ENCODE results near the gene CLEC5A. TPM values are rescaled to one million over a fixed set of nuclear protein-coding genes. Genes with fewer than 3 reads are reported as not detected.

Gene CLEC5A
- total and polyA plus RNA-seq, 2 donors (not counting 1 experiment from before 2014, with no cell fraction given), result 0.03 to 0.47 TPM

GRCh38 chr7:141916099-141916498 is 30.7 kb downstream of the CLEC5A start, which contains the start of gene OR9A4:
OR9A4 (plus strand) TSS chr7:141916399; CDS start chr7:141918876, 2,477 bp downstream.
- ATAC-seq (ENCODE audit: low read depth) (no peak), DNase-seq (no peak)
- H3K79me2 ChIP-seq (ENCODE audit: control insufficient read depth, insufficient read depth, low read length), result no peaks in the 10 kb centered on the region
- no peak within 1 kb of the TSS for H3K4me2 ChIP-seq (replicated peaks; ENCODE audit: low read depth, low read length, poor library complexity, severe bottlenecking)
- H3K27ac Mint-ChIP-seq, result no peak within 1 kb of the TSS
- no peak within 1 kb of the TSS for H3K4me3 ChIP-seq (ENCODE audit: control extremely low read depth in 1 of 5, extremely low read depth in 1 of 5, insufficient read depth in 1 of 5, low read depth in 2 of 5, low read length in 4 of 5)
- H3K27me3 ChIP-seq (replicated peaks in 1 of 4; ENCODE audit: control extremely low read depth in 1 of 4, control insufficient read depth in 3 of 4, insufficient read depth in 4 of 4, low read length in 3 of 4), result no peaks in the 10 kb centered on the region
- ChIA-PET POLR2A (no interaction called here), CTCF (no interaction called here)
- peaks cover 2% of the 10 kb centered on the region for H3K9me3 Mint-ChIP-seq (ENCODE audit: insufficient read depth)
- no peaks in the 10 kb centered on the region for H3K4me1 Mint-ChIP-seq
- 96% methylated on average over 2 of the region's 3 CpGs for WGBS (ENCODE audit: insufficient coverage)
- H3K4me3 Mint-ChIP-seq, result no peak within 1 kb of the TSS
- H3K4me1 ChIP-seq (ENCODE audit: control insufficient read depth in 2 of 2, insufficient read depth in 2 of 2, low read length in 2 of 2), result no peaks in the 10 kb centered on the region
- no peaks in the 10 kb centered on the region for H3K27me3 Mint-ChIP-seq
- H3K9ac ChIP-seq (ENCODE audit: low read length), result no peak within 1 kb of the TSS
- intact Hi-C loops (cut with micrococcal nuclease), result no loop called here
- no peak for TF ChIP-seq EZH2 (IDR thresholded peaks at IDR 0.05; ENCODE audit: borderline replicate concordance, insufficient read depth, low read depth, low read length, poor library complexity, severe bottlenecking)
- no peak within 1 kb of the TSS for H2AFZ ChIP-seq (ENCODE audit: insufficient read depth, low read depth, low read length, poor library complexity, severe bottlenecking)
- H4K20me1 ChIP-seq (ENCODE audit: control insufficient read depth, insufficient read depth, low read length, poor library complexity, severe bottlenecking), result no peaks in the 10 kb centered on the region
- no peaks in the 10 kb centered on the region for H3K36me3 ChIP-seq (replicated peaks in 1 of 2; ENCODE audit: control extremely low read depth in 1 of 2, control insufficient read depth in 1 of 2, extremely low read depth in 1 of 2, insufficient read depth in 2 of 2, low read length in 1 of 2)
- H3K9me3 ChIP-seq (ENCODE audit: control extremely low read depth in 1 of 3, control insufficient read depth in 2 of 3, insufficient read depth in 1 of 3, low read length in 2 of 3), result no peaks in the 10 kb centered on the region
- no peak within 1 kb of the TSS for H3K27ac ChIP-seq (ENCODE audit: low read length in 2 of 2)

GRCh38 chr7:141915565-141915964 is 31.2 kb downstream of the CLEC5A start:
- Mint-ChIP-seq H3K27ac (no peak overlapping the region), H3K9me3 (ENCODE audit: insufficient read depth) (peaks cover 2% of the 10 kb centered on the region), H3K4me1 (no peaks in the 10 kb centered on the region), H3K27me3 (no peaks in the 10 kb centered on the region), H3K4me3 (no peak overlapping the region)
- 17% methylated on average over 1 of the region's 2 CpGs for WGBS (ENCODE audit: insufficient coverage)
- H3K4me2 ChIP-seq (replicated peaks; ENCODE audit: low read depth, low read length, poor library complexity, severe bottlenecking), result no peak overlapping the region
- no peaks in the 10 kb centered on the region for H3K4me1 ChIP-seq (ENCODE audit: control insufficient read depth in 2 of 2, insufficient read depth in 2 of 2, low read length in 2 of 2)
- no peaks in the 10 kb centered on the region for H3K27me3 ChIP-seq (replicated peaks in 1 of 4; ENCODE audit: control extremely low read depth in 1 of 4, control insufficient read depth in 3 of 4, insufficient read depth in 4 of 4, low read length in 3 of 4)
- H3K9me3 ChIP-seq (ENCODE audit: control extremely low read depth in 1 of 3, control insufficient read depth in 2 of 3, insufficient read depth in 1 of 3, low read length in 2 of 3), result no peaks in the 10 kb centered on the region
- H3K79me2 ChIP-seq (ENCODE audit: control insufficient read depth, insufficient read depth, low read length), result no peaks in the 10 kb centered on the region
- no peaks in the 10 kb centered on the region for H4K20me1 ChIP-seq (ENCODE audit: control insufficient read depth, insufficient read depth, low read length, poor library complexity, severe bottlenecking)
- DNase-seq, result no peak
- H3K9ac ChIP-seq (ENCODE audit: low read length), result no peak overlapping the region
- no peaks in the 10 kb centered on the region for H3K36me3 ChIP-seq (replicated peaks in 1 of 2; ENCODE audit: control extremely low read depth in 1 of 2, control insufficient read depth in 1 of 2, extremely low read depth in 1 of 2, insufficient read depth in 2 of 2, low read length in 1 of 2)
- ATAC-seq (ENCODE audit: low read depth), result no peak
- no peak overlapping the region for H3K4me3 ChIP-seq (ENCODE audit: control extremely low read depth in 1 of 5, extremely low read depth in 1 of 5, insufficient read depth in 1 of 5, low read depth in 2 of 5, low read length in 4 of 5)
- no peak for TF ChIP-seq CTCF (IDR thresholded peaks at IDR 0.05)
- no peak for TF ChIP-seq EZH2 (IDR thresholded peaks at IDR 0.05; ENCODE audit: borderline replicate concordance, insufficient read depth, low read depth, low read length, poor library complexity, severe bottlenecking)
- intact Hi-C loops (cut with micrococcal nuclease), result no loop called here
- no peak overlapping the region for H3K27ac ChIP-seq (ENCODE audit: low read length in 2 of 2)
- ChIA-PET CTCF (no interaction called here), POLR2A (no interaction called here)
- H2AFZ ChIP-seq (ENCODE audit: insufficient read depth, low read depth, low read length, poor library complexity, severe bottlenecking), result no peak overlapping the region
